ENCODE results near the gene PHC1.

Gene PHC1

GRCh38 chr12:8950221-8950527 lies 35.9 kb downstream of the PHC1 start:
- no peak for DNase-seq (ENCODE audit: low spot score)

- DNase-seq (ENCODE audit: low spot score), result peak; percentile 15
These were observed 36.6 kb downstream of the PHC1 start for GRCh38 chr12:8950702-8951478.

- DNase-seq (ENCODE audit: low spot score), result no peak
These were observed 37.4 kb downstream of the PHC1 start for GRCh38 chr12:8951744-8952143.

- no peak for DNase-seq (ENCODE audit: low spot score)
These were observed 39.6 kb downstream of the PHC1 start for GRCh38 chr12:8953773-8954402.

- DNase-seq (ENCODE audit: low spot score), result no peak
These were observed 41.8 kb downstream of the PHC1 start for GRCh38 chr12:8956073-8956472.

GRCh38 chr12:8956772-8957171 lies 42.5 kb downstream of the PHC1 start:
- no peak for DNase-seq (ENCODE audit: low spot score)

- no peak for DNase-seq (ENCODE audit: low spot score)
These were observed 43.3 kb downstream of the PHC1 start for GRCh38 chr12:8957561-8957960.

GRCh38 chr12:8958066-8958465 lies 43.8 kb downstream of the PHC1 start:
- no peak for DNase-seq (ENCODE audit: low spot score)

- DNase-seq (ENCODE audit: low spot score), result no peak
These were observed 45.9 kb downstream of the PHC1 start for GRCh38 chr12:8960176-8960575.

GRCh38 chr12:8968761-8969160 lies 54.5 kb downstream of the PHC1 start:
- no peak for DNase-seq (ENCODE audit: low spot score)

GRCh38 chr12:8969861-8970411 lies 55.6 kb downstream of the PHC1 start:
- DNase-seq (ENCODE audit: low spot score), result peak; percentile 13

- peak; percentile 11 for DNase-seq (ENCODE audit: low spot score)
These were observed 56.1 kb downstream of the PHC1 start for GRCh38 chr12:8970432-8970831.

GRCh38 chr12:8980137-8980536 lies 65.8 kb downstream of the PHC1 start:
- DNase-seq (ENCODE audit: low spot score), result no peak

GRCh38 chr12:8985213-8985754 lies 71.0 kb downstream of the PHC1 start:
- DNase-seq (ENCODE audit: low spot score), result no peak

- DNase-seq (ENCODE audit: low spot score), result no peak
These were observed 72.9 kb downstream of the PHC1 start for GRCh38 chr12:8987163-8987562.

GRCh38 chr12:8987685-8988084 lies 73.4 kb downstream of the PHC1 start:
- no peak for DNase-seq (ENCODE audit: low spot score)

- DNase-seq (ENCODE audit: low spot score), result no peak
These were observed 75.1 kb downstream of the PHC1 start, which contains the start of gene KLRG1 for GRCh38 chr12:8989413-8989812. Gene KLRG1 (plus strand): TSS chr12:8989546. CDS start chr12:8989636, 90 bp downstream.
